GM19438 (cell line): ENCODE data around the gene MLKL.

ENCODE experiments used
- ATAC-seq: cut with Tn5 transposase; IDR thresholded peaks from one replicate; pipeline ENCODE4 v1.9.1; 2021; ENCODE audit warnings: low read depth; ENCODE audit not compliant: unreplicated experiment

The MLKL gene

DNA sequence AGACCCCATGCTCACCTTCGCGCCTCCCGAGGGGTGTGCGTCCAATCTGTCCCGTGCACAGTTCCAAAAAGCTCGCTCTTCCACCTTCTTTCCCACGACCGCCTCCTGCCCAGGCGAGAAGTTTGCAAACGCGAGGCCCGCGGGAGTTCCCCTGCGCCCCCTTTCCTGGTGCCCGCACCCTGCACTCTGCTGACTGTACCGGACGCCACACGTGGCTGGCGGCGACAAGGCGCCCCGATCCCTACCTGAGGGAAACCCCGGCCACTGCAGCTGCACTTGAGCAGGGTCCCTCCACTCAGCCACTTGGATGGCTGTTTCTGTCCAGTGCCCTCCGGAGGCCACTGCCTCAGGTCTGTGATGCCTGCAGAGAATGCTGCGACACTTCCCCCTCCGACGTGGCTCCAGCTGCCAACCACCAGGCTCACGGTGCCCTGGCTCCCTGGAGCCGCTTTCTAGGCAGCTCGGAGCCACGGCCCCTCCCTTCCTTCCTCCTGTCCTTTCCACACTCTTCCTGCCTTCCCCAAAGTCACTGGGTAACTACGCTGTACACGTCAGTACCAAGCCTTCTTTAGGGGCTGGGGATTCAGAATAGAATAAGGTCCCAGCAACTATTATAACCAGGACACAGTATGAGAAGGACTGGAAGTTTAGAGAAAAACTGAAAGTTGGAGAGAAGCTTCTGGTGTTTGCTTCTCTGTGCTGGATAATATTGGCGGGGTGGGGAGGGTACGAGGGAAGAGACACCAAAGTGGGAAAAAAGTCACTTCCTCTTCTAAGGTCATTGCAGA is at the start of gene MLKL:
Gene MLKL (minus strand): TSS at position 425 of the 788 bp plus-strand sequence. CDS start 5,105 bp downstream, outside the sequence.
- ATAC-seq = peak; percentile 51

DNA sequence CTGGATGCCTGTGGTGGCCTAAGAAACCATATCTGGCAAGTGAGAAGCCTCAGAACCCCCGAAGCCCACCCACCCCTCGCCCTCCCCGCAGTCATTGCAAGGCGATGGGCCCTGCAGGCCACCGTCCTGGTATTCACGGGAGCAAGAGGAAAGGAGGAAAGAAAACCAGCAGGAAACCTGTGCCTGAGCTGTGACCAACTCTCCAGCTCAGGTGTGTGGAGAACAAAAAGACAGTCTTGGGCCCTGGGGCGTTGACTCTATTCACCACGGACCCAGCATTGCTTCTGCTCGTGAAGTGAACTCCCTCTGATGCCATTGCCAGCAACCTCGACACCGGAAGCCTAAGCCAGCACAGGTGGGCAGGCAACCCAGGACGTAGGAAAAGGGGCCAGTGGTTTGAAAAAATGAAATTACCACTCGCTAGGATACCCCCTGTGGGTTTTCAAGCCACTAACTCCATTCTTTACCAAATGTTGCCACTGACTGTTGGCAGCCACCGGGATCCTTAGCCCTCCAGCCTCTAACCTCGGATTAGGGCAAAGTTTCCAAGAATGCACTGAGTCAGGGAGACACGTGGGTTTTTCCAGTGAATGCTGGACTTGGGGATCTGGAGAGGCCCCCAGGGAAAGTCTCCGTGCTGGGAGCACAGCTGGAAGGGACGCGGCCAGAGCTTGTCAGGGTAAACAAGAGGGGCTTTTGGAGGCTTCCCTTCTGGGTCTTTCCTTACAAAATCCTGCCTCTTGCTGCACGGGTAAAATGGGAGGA is 48.8 kb upstream of the MLKL start:
- no peak for ATAC-seq

DNA sequence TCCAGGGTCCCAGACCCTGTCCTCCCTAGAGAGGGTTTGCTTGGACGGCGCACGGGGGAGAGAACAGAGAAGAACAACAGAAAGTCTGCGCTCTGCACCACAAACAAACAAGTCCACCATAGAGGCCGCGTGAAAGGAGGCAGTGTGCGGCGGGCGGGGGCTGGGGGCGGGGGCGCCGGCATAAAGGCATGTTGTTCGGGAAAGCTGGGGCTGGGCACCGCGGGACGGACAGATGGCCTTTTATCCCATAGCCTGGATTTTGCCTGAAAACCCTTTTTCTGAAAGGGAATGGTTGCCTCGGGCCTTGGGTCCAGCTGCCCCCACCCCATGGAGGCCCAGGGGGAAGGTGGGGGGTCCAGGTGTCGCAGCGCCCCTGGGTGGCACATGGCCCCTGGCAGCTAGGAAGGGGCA is 48.0 kb upstream of the MLKL start:
- ATAC-seq = no peak

DNA sequence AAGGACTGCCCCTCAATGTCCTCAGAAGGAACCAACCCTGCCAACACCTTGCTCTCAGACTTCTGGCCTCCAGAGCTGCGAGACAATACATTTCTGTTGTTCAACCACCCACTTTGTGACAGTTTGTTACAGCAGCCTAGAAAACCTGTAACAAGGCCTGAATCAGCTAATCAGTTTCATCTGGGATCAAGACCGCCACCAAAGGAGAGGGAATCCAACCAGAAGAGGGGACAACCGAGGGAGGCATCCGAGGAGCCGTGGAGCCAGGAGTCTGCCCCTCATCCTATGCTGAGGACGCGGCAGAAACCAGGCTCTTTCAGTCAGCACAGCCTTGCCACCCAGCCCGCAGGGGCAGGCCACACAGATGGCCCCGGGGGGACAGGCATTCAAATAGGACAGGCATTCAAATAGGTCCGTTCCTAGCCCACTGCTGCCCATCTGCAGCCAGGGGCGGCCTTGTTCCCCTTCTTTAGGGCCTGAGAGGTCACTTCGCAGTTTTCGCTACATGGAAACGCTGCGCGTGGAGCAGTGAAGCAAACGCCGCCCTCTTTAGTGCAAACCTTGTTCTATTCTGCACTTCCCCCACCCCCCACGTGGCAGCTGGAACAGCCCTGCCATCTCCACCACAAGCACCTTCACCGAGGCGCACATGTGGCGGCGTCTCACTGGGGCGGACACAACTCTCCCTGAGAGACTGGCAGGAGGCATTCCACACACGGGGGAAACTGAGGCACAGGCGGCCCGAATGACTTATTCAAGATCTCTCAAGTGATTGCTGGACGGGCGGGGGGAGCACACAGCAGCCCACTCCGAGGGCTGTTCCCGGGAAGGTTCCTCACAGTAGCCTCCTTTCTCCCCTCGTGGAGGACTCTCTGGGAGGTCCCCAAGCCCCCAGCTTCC is 47.3 kb upstream of the MLKL start:
- ATAC-seq = no peak

DNA sequence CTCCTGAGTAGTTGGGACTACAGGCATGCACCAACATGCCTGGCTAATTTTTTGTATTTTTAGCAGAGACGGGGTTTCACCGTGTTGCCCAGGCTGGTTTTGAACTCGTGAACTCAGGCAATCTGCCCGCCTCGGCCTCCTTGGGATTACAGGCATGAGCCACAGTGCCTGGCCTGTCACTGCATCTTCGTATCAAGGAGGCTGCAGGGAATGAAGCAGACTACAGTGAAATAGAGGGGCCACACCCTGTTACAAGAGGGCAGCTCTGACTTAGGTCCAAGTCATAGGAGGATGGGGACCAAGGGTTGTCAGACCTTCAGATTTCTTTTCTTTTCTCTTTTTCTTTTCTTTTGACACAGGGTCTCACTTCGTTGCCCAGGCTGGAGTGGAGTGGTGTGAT is 45.3 kb upstream of the MLKL start:
- ATAC-seq = no peak

DNA sequence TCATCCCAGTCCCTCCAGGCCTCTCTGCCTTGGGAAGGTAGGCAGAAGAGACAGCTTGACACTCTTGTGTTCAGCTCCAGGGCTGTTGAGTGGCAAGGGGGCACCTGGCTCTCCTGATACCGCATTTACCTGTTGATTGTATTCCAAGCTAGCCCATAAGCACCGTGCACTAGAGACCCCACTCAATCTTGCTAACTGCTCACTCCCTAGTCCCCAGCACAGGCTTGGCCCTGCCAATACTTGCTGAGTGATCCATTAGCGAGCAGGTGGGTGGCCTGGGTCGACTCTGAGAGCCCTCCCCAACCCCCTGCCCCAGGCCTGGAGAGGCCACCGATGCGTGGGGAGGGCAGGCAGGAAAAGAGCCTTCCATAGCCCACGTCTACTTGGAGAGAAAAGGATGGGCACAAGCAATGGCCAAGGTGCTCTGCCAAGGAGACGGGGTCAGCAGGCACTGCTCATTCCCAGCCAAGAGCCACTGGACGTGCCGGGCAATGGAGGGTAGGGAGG is 44.5 kb upstream of the MLKL start:
- ATAC-seq = no peak

DNA sequence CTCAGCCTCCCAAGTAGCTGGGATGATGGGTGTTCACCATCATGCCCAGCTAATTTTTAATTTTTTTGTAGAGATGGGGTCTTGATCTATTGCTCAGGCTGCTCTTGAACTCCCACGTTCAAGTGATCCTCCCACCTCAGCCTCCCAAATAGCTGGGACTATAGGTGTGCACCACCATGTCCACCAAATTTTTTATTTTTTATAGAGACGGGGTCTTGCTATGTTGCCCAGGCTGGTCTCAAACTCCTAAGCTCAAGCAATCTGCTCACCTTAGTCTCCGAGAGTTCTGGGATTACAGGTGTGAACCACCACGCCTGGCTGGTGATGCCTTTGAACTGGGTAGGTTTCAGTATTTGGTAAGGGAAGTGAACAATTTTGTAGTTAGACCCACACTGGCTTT is 43.9 kb upstream of the MLKL start:
- no peak for ATAC-seq

DNA sequence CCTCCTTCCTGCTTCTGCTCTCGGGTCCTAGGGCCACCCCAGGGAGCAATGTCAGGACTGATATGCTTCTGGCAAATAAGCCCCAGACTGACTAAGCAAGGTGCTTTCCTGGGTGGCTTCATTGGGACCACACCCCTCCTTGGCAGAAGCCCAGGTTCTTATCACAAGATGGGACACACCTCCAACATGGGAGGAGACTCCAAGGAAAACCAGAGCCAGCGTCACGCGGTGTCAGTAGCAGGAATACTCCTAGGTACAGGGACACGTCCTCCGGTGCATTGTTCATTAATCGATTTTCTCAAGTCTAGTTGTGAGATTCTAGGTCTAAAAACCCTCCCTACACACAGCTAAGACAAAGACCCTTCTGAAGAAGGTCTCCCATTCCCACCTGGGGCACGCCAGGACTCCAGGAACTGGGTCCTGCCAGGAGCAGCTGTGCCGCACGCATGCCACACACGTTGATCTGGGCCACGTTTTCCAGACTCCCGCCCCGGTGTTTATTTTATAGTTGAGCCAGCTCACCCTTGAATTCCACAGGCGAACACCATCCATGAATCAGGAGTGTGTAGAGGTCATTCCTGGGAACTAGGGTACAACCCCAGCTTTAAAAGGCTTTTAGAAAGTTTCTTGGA is 43.1 kb upstream of the MLKL start:
- no peak for ATAC-seq

DNA sequence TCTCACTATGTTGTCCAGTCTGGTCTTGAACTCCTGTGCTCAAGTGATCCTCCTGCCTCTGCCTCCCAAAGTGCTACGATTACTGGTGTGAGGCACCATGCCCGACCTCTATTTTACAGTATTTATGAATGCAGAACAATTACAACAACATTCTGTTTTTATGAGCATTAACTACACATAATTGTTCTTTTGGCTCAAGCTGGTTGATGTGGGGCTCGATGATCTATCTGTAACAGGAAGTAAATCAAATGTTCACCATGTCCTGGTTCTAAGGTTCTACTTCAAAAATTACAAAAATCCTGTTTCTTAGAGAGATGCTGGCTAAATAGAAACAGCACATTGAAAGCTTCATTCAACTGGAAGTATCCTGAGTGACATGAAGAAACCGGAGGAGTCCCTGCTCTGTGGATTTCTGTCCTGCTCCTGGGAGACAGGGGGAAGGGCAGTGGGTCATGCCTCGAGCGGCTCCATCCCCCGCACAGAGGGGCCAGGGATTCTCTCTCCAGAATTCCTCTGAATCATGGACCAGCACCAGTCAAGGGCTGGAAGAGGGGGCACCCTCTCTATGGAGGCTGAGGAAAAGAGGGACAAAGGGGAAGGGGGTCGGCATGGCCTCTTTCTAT is 42.5 kb upstream of the MLKL start:
- ATAC-seq = no peak

DNA sequence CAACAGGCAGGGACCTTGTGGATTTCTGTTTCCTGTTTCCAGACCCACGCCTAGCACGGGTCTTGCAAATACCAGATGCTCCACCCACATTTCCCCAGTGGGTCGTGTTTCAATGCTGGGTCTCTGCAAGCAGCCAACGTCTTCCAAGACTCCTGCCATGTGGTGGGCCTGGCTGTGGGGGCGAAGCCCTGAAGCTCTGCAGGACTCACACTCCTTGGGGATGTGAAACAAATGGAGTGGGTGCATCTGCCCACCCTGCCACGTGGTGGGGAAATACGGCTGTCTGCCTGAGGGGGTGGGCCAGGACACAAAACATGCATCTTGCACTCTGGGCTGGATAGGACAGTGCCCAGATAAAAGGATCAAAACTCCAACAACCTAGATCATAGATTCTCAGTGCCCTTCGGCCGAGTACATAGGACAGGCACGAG is 41.4 kb upstream of the MLKL start:
- no peak for ATAC-seq

DNA sequence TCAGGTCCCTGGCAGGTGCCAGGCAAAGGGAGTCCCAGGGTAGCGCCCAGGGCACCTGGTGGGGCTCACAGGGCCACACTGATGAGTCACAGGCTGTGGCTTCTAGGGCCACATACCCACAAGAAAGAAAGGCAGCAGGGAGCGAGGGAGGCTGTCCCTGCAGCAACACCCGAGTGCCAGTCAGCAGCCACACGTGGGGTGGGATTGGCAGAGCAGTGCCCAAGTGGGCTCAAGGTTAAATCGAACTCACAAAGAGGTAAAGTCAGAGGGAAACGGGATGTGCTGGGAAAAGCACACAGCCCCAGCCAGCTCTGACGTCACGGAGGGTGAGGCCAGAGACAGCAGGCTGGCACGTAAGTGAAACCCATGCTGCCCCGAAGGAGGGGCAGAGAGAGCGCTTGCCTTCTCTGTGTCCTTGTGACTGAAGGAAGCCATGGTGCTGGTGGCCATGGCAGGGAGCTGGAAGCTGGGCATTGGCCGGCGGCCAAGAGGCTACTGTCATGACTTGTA is 40.2 kb upstream of the MLKL start:
- ATAC-seq = no peak

DNA sequence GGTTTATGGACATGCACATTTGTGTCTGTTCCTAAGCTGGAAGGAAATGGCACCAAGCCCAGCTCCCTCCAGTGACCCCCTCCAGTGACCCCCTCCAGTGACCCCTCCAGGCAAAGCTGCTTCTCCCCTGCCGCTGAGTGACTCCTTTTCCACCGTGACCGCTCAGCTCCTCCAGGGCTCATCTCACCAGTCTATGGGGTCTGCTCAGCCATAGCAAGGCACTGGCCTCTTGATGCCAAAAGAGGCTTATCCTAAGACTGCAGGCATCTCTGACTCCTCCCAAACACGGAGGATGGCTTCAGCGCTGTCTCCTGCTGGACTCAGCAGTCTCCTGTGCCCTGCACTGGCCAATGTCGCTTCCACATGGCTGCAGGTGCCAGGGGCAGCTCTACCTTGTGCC is 38.6 kb upstream of the MLKL start:
- ATAC-seq = no peak

DNA sequence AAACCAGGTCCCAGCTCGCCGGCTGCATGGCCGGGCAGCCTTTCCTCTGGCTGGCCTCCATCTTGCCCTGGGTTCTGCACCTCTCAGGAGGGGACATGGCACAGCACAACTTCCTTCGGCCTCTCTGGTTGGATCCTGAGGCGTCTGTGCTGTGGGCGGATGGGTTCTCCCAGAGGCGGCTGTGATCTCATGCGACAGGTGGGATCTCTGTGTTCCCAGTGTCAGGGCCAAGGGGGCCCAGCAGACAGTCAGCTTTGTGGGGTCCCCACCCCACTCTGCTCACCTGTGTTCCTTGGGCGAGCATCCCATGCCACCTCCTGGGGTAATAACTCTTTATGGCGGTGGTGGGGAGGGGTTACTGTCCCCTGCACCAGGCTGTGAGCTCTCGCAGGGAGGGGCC is 38.2 kb upstream of the MLKL start:
- no peak for ATAC-seq

DNA sequence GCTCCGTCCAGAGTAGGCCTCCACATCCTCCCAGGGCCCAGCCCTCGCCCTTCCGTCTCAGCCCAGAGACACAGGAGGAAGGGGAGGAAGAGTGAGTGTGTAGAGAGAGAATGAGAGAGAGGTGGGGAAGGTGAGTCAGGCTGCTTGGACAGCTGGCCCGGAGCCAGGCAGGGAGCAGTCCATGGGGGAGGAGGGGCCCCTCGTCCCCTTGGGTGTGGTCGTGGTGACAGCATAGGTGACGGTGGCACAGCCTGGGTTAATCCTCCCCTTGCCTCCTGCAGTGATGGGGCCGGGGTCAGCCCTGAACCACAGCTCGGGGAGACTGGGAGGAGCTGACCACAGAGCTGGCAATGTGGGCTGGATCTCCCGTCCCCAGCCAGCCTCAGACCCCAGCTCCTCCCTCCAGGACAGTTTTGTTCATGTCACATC is 37.5 kb upstream of the MLKL start:
- no peak for ATAC-seq

DNA sequence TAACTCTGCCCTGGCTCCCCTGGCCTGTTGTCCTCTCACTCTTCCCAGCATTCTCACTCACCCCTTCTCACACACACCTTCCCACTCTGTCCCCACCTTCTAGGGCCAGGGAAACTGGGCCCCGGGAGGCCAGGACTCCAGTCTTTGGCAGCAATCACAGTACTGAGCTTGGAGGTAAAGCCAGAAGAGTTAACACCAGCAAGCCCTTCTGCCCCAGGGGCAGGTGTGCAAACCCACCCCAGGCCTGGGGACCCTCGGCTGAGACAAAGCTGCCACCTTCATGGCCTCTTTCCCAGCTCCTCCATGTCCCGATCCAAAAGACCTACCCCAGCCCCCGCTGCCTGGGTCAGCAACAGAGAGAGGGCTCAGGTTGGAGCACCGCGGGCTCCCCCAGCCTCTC is 36.9 kb upstream of the MLKL start:
- no peak for ATAC-seq

DNA sequence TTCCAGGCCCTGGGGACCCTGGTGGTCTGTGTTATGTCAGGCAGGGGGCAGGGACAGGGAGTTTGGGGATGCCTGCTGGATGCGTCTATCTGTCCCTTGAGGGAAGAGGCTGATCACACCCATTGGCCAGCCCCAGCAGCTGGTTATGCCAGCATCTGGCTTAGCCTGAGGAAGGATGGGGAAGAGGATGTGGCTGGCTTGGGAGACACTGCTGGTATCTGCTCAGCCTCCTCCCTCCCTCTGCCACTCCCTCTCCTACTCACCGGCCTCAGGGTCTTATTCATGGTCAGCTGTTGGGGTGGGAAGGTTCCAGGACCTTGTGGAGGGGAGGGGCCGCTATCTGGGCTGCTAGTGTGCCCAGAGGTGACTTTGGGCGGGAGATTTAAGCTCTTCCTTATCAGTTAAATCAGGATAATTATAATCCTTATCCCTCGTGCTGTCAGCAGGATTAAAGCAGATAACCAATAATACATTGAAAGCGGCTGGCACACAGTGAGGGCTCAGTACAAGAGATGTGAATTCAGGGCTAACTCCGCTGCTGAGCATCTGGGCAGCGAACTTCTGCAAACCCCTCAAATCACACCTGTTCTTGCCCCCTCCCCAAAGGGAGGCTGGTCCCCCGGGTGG is 36.0 kb upstream of the MLKL start:
- ATAC-seq = no peak

DNA sequence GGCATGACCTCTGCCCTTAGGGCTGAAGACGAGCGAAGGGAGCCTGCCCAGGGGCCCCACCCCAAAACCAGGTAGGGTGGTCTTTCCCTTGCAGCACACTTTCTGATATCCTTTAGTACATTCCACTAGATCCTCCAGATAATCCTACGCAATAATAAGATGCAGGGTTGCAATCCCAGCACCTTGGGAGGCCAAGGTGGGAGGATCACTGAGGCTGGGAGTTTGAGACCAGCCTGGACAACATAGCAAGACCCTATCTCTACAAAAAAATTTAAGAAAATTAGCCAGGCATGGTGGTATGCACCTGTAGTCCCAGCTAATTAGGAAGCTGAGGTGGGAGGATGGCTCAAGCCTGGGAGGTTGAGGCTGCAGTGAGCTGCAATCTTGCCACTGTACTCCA is 34.9 kb upstream of the MLKL start:
- no peak for ATAC-seq

DNA sequence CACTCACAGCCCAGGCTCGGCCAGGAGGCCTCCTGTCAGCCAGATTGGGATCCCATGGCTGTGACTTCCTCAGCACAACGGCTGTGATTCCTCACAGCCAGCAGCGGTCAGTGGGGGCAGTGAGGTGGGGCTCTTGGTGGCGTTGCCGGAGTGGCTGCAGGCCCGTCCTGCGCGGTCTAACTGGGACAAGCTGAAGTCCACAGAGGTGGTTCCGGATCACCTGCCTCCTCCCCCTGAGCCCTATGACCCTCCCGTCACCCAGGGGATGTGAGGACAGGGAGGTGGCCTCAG is 34.4 kb upstream of the MLKL start:
- no peak for ATAC-seq

DNA sequence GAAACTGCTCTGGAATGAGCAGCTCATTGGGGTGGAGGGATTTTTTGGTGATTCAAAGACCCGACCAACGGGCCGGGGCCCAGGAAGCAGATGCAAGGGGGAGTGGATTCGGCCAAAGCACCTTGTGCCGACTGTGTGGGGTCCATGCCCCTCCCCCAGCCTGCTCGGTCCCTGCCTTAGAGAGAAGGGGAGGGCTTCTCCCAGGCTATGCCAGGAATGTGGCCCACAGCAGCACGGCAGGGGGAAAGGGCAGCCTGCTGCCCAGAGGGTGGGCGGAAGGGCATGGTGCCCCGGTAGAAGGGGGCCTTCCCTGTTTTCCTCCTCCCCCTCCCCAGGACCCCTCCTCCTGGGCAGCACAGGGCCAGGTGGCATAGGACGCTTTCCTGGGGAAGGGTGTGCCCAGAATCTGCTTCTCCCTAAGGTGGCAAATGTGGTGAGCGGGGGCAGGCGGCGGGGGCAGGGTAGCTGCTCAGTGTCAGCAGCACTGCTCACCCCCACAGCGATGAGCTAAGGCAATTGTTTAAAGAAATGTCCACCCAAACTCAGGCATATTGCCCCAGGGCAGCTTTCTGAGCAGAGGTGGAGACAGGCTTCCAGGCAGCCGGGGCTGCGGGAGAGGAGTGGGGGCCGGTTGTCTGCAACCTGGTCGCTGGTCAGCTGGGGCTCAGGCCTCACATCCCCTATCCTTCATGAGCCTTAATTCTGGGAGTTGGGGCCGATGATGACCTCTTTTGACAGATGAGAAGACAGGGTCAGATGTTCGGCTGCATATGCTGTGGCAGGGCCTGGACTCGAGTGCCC is 33.9 kb upstream of the MLKL start:
- no peak for ATAC-seq
